CD4-positive, alpha-beta T cell treated with Interleukin-17A for 4 hours (primary cell): ENCODE results near the gene PARD6G.

Experiments used
- DNase-seq: peaks from one replicate; pipeline ENCODE4 v3.0.0-alpha.2; 2020; ENCODE audit warnings: mixed read lengths

PARD6G gene

DNA sequence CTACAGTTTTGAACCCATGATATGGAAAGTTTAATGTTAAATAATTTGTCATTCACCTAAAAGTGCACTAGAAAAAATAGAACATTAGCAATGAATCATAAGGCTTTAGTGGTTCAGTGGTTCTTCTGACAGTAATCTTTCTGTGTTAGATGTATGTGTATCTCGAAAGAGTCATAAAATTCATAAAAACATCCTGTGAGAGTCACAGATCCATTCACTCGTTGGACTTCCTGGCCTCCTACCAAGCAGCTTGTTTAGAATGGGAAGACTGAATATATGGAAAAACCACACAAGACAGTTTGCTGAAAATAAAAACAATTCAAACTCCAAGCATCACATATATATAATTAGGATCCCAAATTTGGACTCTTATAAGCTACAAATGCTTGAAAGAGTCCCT lies 103.4 kb downstream of the PARD6G start:
- DNase-seq = no peak

DNA sequence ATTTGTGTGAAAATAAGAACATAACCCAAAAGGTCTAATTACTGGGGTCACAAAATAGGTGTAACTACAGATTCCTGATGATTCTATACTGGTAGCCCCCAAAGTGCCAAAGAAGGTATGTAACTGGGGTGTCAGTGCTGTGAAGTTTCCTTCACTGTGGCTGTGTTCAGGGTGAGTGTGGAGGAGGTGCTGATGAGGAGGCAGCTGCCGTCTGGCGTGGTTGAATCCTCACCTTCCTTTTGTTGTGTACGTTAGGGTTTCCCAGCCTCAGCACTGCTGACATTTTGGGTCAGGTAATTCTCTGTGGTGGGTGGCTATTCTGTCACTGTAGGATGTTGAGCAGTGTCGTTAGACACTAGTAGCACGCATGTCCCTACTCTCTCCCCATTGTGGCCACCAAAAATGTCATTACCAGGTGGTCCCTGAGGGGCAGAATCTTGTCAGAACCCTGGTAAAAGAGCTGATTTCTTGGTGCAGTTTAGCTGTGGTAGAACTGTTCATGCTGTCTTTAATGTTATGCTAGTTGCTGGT lies 106.8 kb downstream of the PARD6G start:
- DNase-seq = no peak

DNA sequence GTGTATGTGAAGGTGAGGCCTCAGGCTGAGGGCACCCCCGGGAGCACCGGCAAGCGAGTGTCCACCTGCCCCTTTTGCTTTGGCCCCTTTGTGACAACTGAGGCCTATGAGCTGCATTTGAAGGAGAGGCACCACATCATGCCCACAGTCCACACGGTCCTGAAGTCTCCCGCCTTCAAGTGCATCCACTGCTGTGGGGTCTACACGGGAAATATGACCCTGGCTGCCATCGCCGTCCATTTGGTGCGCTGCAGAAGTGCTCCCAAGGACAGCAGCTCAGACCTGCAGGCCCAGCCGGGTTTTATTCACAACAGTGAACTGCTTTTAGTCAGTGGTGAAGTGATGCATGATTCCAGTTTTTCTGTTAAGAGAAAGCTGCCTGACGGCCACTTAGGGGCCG lies 109.3 kb downstream of the PARD6G start:
- DNase-seq = no peak

DNA sequence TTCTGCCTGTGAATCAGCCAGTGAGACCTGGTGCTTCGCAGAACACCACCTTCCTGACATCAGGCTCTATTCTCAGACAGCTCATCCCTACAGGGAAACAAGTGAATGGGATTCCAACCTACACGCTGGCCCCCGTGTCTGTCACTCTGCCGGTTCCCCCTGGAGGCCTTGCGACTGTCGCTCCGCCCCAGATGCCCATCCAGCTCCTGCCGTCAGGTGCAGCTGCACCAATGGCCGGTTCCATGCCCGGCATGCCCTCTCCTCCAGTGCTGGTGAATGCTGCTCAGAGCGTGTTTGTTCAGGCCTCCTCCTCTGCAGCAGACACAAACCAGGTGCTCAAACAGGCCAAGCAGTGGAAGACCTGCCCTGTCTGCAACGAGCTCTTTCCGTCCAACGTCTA lies 110.2 kb downstream of the PARD6G start:
- DNase-seq = no peak

DNA sequence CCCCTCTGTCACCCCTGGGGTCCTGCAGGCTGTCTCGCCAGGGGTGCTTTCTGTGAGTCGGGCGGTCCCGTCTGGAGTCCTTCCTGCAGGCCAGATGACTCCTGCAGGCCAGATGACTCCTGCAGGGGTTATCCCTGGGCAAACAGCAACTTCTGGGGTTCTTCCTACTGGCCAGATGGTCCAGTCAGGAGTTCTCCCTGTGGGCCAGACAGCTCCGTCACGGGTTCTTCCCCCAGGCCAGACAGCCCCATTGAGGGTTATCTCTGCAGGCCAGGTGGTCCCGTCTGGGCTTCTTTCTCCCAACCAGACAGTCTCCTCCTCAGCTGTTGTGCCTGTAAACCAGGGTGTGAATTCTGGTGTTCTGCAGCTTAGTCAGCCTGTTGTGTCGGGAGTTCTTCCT lies 110.6 kb downstream of the PARD6G start:
- no peak for DNase-seq

DNA sequence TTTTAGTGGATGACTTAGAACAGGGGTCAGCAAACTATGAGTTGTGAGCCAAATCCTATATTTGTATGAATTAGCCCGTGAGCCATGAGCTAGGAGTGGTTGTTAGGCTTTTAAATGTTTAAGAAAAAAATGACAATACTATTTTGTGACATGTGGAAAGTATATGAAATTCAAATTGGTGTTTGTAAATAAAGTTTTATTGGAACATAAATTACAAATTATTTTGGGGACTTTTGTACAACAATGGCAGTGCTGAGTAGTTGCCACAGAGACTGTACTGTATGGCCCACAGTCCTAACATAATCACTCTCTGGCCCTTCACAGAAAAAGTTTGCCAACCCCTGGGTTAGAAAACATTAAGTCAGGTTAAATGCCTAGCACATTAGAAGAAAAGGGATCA lies 112.2 kb downstream of the PARD6G start:
- DNase-seq = no peak

DNA sequence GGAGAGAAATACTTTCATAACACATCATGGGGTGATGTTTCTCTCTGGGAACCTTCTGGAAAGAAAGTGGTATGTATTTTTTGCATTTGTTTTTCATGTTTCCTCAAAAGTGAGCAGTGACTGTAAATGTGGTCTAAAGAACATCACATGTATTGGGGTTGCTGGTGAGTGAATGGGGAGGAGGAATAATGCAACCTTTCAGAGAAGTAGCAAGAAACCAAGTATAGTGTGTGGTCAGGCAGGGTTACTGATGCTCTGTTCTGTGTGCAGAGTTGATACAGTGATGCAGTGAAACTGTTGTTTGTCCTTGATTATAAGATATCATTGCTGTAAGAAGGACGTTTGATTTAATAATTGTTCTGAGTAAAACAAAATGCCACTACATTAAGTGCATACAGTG lies 114.2 kb downstream of the PARD6G start:
- no peak for DNase-seq

DNA sequence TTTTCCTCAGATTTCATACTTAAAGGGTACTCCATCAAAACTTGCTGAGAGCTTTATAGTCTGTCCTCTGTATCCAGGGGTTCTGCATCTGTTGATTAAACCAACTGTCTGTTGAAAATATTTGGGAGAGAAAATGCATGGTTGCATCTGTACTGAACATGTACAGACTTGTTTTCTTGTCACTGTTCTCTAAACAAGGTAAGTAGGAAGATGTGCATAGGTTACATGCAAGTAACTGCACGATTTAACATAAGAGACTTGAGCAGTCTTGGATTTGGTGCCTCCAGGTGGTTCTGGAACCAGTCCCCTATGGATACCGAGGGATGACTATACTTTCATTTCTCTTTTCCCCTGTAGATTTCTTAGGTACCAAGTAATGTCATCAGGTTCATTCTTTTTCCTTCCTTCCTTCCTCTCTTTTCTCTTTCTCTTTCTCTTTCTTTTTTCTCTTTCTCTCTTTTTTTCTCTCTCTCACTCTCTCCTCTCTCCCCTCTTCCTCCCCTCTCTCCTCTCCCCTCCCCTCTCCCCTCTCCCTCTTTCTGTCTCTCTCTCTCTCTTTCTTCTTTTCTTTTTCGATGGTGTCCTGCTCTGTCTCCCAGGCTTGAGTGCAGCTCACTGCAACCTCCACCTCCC lies 115.0 kb downstream of the PARD6G start:
- DNase-seq = no peak

DNA sequence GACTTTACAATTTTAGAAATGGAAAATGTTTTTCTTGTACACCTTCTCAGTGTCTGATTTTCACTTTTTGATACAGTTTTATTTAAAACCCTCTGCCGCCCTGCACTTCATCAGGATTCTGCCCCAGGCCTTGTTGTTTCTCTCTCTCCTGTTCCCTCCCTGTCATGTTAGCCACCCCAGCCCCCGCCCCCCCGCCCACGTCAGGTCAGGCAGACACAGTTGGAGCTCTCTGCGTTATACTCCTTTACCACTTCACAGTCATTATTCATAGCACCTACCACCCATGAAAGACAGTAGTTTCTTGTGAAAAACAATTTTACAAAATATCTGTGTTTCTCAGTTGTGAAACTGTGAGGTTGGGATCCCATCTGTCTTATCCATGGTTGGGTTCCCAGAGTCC lies 116.8 kb downstream of the PARD6G start:
- no peak for DNase-seq

DNA sequence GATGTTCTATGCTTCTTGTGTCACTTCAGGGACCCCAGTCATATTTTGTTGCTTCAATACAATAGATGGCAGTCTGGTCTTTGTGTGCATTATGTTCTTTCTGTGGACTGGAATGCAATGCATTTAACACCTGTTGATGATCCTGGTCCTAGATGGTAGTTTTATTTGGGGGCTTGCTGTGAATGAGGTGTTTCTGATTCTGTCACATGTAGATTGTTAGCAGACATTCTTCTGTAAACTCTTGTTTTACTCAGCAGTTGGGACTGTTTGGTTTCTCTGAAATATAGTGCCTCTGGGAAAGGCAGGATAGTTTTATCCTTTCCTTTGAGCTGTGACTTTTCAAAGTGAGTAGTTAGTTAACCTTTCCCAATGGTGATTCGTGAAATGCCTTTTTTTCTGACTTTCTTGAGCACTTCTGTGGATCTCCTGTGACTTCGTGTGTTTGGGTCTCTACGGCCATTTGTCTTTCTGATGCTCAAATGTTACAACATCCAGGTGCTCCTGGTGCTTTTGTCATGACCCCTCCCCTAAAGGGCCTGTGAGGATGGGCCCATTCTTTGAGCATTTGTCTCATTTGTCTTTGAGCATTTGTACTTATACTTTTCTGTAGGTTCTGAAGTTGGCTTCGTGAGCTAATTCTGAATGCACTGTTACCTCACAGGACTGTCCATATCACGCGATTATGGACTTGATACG lies 117.5 kb downstream of the PARD6G start:
- no peak for DNase-seq

DNA sequence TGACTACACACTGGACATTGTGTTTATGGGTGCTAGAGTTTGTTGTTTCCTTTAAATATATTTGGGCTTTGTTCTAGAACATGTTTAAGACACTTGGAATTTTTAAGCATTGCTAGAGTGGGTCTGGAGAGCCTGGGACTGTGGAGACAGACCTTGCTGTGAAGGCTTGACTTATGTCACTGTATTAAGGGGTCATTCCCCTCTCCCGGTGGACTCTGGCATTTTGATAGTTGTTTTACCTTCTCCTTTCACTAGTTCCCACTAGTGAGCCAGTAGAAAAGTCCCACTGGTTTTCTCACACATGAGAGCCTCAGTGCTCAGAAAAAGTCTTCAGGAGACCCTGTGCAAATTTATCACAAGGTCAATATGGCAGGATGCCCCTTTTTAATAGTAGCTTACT lies 119.7 kb downstream of the PARD6G start:
- DNase-seq = no peak

DNA sequence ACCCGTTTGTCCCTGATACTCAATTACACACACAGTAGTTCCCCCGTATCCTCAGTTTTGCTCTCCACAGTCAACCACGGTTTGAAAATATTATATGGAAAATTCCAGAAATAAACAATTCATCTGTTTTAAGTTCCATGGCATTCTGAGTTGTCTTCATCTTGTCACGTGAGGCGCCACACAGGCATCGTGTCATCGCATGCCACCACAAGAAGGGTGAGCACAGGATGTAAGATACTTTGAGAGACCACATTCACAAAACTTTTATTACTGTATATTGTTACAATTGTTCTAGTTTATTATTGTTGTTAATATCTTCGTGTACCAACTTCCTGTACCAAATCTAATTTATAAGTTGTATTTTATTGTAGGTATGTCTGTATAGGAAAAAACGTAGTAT lies 120.5 kb downstream of the PARD6G start:
- no peak for DNase-seq

DNA sequence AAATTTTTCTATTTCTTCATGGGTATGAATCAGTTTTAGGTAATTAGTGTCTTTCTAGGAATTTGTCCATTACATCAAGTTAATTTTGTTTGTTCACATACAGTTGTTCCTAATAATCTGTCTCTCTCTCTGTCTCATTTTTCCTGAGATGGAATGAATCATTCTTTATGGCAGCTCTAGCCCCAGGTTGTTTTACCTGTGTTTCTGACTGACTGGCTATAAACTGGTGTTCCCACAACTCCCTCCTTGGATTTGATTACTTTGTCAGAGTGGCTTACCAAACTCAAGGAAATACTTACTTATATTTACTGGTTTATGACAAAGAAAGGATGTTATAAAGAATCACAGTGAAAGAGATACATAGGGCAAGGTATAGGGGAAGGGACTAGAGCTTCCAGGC lies 123.2 kb downstream of the PARD6G start:
- no peak for DNase-seq

DNA sequence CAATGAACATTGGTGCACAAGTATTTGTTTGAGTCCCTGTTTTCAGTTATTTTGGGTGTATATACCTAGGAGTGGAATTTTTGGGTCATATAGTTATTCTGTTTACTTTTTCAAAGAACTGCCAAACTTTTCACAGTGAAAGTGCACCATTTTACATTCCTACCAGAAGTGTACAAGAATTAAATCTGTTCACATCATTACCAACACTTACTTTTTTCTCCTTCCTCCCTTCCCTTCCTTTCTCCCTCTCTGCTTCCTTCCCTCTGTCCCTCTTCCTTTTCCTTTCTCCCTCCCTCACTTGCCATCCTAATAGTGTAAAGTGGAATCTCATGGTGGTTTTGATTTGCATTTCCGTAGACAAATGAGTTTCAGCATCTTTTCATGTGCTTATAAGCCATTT lies 126.4 kb downstream of the PARD6G start:
- no peak for DNase-seq

DNA sequence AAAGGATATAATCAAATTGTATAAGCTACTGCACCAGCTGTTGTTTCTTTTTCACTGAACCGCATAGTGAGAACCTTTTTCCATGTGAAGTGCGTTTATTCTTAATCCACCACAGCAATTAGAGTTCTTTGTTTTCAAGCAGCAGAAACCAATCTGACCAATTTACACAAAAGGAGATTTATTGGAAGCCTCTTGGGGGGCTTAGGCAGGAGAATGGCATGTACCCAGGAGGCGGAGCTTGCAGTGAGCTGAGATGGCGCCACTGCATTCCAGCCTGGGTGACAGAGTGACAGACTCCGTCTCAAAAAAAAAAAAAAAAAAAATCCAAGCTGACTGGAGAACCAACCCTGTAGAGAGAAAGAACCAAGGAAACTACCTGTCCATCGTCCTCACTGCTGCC lies 128.2 kb downstream of the PARD6G start:
- DNase-seq = no peak

DNA sequence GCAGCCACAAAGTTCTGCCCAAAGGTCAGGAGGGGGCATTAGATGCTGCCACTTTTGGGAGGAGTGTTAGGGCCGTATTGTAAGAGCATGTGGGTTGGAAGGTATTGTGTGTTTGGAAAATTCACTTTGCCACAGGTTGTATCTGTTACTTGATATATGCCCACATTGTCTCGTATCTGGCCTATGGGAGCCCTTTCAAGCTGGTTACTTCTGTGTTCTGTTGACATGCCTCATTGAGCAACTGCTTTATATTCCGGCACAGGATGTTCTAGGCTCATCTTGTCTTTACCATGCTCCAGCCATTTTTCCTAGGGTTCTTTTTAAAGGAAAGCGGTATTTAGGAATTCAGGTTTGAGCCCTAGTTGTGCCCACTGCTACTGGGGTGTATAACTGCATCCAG lies 132.3 kb downstream of the PARD6G start:
- DNase-seq = no peak

DNA sequence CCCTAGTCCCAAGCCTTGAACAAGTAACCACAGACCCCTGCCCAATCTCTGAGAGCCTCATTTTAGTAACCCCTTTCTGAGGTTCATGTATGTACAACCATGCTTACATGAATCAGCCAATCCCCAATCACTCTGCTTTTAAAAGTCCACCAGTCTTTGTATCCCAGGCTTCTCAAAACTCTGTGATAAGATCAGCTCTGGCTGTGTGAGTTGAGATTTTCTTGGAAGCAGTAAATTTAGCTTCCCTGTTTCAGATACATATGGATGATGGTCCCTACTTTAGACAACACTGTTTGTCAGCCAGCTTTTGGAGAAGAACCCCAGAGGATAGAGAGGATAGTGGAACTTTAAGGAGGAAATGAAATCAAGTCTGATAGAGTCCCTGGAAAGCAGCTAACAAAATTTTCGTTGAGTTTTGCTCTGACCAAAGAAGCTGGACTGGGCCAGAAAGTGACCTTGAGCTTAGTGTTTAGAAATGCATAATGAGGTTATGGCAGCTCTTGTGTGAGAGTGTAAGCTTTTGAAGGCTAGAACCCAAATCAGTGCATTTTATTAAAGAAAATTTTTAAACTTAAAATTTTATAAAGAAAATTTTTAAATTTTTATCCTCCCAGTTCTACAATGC lies 134.6 kb downstream of the PARD6G start:
- DNase-seq = no peak

DNA sequence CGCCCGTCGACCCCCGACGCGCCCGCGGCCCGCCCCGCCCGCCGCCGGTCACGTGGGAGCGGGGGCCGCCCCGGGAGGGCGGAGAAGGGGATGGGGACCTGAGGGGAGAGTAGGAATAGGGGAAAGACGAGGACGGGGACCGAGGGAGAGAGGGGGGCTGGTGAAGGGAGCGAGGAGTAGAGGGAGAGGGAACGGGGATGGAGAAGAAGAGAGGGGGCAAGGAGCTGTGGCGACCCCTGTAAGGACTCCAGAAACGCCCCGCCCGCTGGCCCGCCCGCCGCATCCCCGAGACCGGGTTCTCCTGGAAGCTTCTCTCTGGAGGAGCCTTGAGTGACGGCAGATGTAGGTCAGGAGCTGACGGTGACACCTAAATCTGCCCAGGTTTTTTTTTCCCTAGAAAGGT lies 137.6 kb downstream of the PARD6G start:
- peak; percentile 33 for DNase-seq

DNA sequence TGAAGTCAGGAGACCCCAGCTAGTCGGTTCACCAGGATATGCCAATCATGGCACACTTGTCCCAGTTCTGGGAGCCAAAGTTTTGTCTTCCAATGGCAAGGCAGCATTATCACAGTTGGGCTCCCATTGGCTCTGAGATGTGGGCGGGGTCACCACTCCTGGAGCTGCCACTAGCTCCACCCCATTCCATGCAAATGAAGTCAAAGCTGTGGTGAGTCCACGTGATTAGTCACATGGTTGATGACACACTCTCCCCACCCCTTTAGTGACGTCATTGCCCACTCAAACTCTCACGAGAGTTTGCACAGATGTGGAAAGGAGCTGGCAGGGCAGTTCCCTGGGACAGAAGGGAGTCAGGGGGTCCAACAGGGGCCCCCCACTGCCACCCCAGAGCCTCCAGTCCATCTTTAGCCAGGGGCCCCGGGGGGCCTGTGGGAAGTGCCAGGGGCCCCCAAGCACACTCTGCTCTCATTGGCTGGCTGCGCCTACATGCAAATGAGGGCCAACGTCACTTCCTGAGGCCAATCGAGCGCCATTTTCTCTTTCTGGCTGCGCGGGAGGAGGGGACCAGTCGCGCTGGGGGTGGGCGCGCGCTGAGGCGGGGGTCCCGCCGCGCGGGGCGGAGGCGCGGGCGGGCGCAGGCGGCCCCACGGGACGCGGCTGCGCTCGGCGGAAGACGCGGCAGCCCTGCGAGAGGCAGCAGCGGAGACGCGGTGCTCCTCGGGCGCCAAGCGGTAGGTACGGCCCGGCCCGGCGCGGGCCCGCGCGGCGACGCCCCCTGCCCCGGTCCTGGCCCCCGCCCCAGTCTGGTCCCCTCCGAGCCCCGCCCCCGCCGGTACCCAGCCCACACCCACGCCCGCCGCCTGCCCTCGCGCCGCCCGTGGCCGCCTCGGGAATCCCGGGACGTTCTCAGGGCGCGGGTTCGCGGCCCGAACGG lies 138.3 kb downstream of the PARD6G start, which contains the start of gene ADNP2:
ADNP2 (plus strand) TSS at position 524 of the 937 bp plus-strand sequence. CDS start 8,281 bp downstream, outside the sequence.
- peak; percentile 78 for DNase-seq

DNA sequence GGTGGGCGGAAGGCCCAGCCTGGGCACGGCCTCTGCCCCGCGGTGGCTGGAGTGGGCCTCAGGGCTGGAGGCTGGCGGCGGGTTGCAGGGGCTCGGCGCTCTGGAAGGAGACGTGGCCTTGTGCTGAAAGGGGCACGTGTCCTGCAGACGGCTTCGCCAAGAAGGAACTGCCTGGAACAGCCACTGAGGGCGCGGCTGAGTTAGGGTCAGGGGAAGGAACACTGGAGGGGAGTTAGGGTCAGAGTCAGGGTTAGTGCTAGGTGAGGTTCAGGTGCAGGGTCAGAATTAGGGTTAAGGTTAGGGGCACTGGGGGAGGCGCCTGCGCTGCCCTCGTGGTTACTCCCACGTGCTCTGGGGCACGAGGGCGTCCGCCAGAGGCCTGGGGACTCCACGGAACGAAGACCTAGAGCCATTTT lies 139.2 kb downstream of the PARD6G start:
- DNase-seq = no peak

DNA sequence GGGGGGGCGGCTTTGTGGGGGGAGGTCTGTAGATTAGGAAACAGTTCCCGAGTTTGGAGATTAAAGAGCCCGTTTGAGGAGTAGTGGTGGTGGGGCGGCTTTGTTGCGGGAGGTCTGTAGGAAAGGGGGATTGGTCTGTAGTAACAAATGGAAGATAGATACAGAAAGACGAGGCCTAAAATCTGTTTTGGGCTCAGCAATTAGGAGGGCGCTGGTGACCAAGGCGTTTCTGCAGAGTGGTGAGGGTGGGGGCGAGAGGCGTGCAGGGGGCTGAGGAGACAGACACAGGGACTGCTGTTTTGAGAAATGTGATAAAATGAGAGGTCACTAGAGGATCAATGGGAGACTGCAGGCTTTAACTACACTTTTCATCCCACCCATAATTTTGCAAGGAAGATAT lies 139.9 kb downstream of the PARD6G start:
- DNase-seq = no peak
